Erythroblast (primary cell): Measurements from ENCODE around the gene KRTAP20-3.

ENCODE experiments used
- GATA1 ChIP-seq: IDR thresholded peaks from 2 replicates; pipeline ENCODE4 v1.6.1; 2011; ENCODE audit warnings: low read depth, mild to moderate bottlenecking, control low read depth, low read length, moderate library complexity
- POLR2A ChIP-seq: IDR thresholded peaks from 2 replicates; pipeline ENCODE4 v1.6.1; 2011; ENCODE audit warnings: mild to moderate bottlenecking, low read length

DNA sequence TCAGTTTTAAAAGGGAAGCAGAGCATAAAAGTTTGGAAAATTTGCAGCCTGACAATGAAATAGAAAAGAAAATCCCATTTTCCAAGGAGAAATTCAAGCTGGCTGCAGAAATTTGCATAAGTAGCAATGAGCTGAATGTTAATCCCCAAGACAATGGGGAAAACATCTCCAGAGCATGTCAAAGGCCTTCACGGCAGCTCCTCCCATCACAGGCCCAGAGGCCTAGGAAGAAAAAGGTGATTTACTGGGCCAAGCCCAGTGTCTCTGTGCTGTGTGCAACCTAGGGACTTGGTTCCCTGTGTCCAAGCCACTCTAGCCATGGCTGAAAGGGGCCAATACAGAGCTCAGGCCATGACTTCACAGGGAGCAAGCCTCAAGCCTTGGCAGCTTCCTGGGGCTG is 26.1 kb downstream of the KRTAP20-3 start:
- TF ChIP-seq POLR2A (no peak), GATA1 (no peak)
